GM12878 (cell line): ENCODE measurements around the gene CDX1. TPM values are rescaled to one million over a fixed set of nuclear protein-coding genes. Genes with fewer than 3 reads are reported as not detected.

Source experiments
- ATAC-seq: fragments of 200-7000 bp; cut with Tn5 transposase; 3 replicates; pipeline ENCODE4 v1.9.1; 2020; ENCODE audit warnings: mild to moderate bottlenecking, moderate library complexity
- BruUV-seq: library from RNA; stranded (reverse); fragments of 400-500 nt; replicated peaks from 2 replicates; lab custom pipeline; 2021; lab: Mats Ljungman, UMichigan
- CTCF ChIA-PET: fragments of 300-600 bp; sonication (Branson Sonifier 250); formaldehyde crosslinking; extraction: SDS; loops from one replicate; lab custom pipeline; 2021; ENCODE audit warnings: inconsistent platforms; lab: Yijun Ruan, JAX
- POLR2A ChIA-PET: fragments of 350-600 bp; formaldehyde crosslinking; extraction: SDS; loops from one replicate; lab custom pipeline; 2021; ENCODE audit warnings: inconsistent platforms; lab: Charles Lee
- RAD21 ChIA-PET: fragments of 300-600 bp; sonication (Branson Sonifier 250); formaldehyde crosslinking; loops from one replicate; lab custom pipeline; 2023; ENCODE audit warnings: antibody characterized with exemption; ENCODE audit not compliant: unreplicated experiment; lab: Charles Lee
- SMC1A ChIA-PET: fragments of 300-600 bp; sonication (Branson Sonifier 250); formaldehyde crosslinking; loops from one replicate; lab custom pipeline; 2023; ENCODE audit not compliant: unreplicated experiment, uncharacterized antibody; lab: Charles Lee
- DNase-seq: peaks from one replicate; pipeline ENCODE4 v3.0.0-alpha.2; 2011; ENCODE audit warnings: low read depth, low spot score
- FAIRE-seq: peaks from 3 replicates; lab custom pipeline; 2011; peaks lifted over from hg19 to GRCh38; lab: Jason Lieb, UNC
- H2AFZ ChIP-seq: 2 replicates; pipeline ENCODE4 v1.6.0; 2011; ENCODE audit warnings: low read depth, low read length, control low read depth; ENCODE audit not compliant: control insufficient read depth
- H3K27ac ChIP-seq: 2 replicates; pipeline ENCODE4 v1.5.1; 2011; ENCODE audit warnings: control low read depth; ENCODE audit not compliant: control insufficient read depth, insufficient read depth
- H3K27me3 ChIP-seq, 2 experiments: replicated peaks in 1 of 2; 2 replicates each; pipeline versions ENCODE4 v1.6.0 to v1.6.1; 2011; ENCODE audit warnings: low read length in 1 of 2; ENCODE audit not compliant: control insufficient read depth in 2 of 2, insufficient read depth in 2 of 2
- H3K36me3 ChIP-seq, 2 experiments: 2 replicates each; pipeline ENCODE4 v1.5.1; 2011; ENCODE audit warnings: low read length in 1 of 2; ENCODE audit not compliant: control insufficient read depth in 2 of 2, insufficient read depth in 2 of 2
- H3K4me1 ChIP-seq: 2 replicates; pipeline ENCODE4 v1.6.1; 2011; ENCODE audit warnings: mild to moderate bottlenecking, low read length, moderate library complexity, mixed read lengths; ENCODE audit not compliant: control insufficient read depth, insufficient read depth
- H3K4me2 ChIP-seq: 2 replicates; pipeline ENCODE4 v1.6.0; 2011; ENCODE audit warnings: control low read depth; ENCODE audit not compliant: control insufficient read depth, insufficient read depth
- H3K4me3 ChIP-seq: fragments of 200-600 bp; sonication (generic); 2 replicates; pipeline ENCODE4 v1.5.1; 2016
- H3K79me2 ChIP-seq: 2 replicates; pipeline ENCODE4 v1.6.0; 2011; ENCODE audit warnings: low read length; ENCODE audit not compliant: control insufficient read depth, insufficient read depth
- H3K9ac ChIP-seq: 2 replicates; pipeline ENCODE4 v1.8.0; 2011; ENCODE audit warnings: low read length, control low read depth, mixed read lengths; ENCODE audit not compliant: control insufficient read depth, insufficient read depth
- H3K9me3 ChIP-seq: replicated peaks from 3 replicates; pipeline ENCODE4 v1.5.1; 2011; ENCODE audit warnings: mild to moderate bottlenecking, low read length; ENCODE audit not compliant: control insufficient read depth, insufficient read depth
- H4K20me1 ChIP-seq: 2 replicates; pipeline ENCODE4 v1.6.0; 2011; ENCODE audit not compliant: control insufficient read depth, insufficient read depth
- ATF7 ChIP-seq: fragments of 450-650 bp; IDR thresholded peaks from 2 replicates; pipeline ENCODE4 v1.6.1; 2016; ENCODE audit warnings: low read depth, mild to moderate bottlenecking
- BRCA1 ChIP-seq: IDR thresholded peaks from 2 replicates; pipeline ENCODE4 v1.6.1; 2011; ENCODE audit warnings: low read depth, low read length, improper control_type of control experiment
- CHD2 ChIP-seq: IDR thresholded peaks from 2 replicates; pipeline ENCODE4 v1.6.1; 2011; ENCODE audit warnings: low read depth, low read length, improper control_type of control experiment, borderline replicate concordance
- EED ChIP-seq: sonication (generic); IDR thresholded peaks from 2 replicates; pipeline ENCODE4 v1.6.1; 2016; ENCODE audit warnings: antibody characterized with exemption, low read depth
- IKZF1 ChIP-seq: fragments of 450-650 bp; conservative IDR thresholded peaks from 2 replicates; pipeline ENCODE4 v1.6.1; 2017; ENCODE audit warnings: antibody characterized with exemption, mild to moderate bottlenecking
- IKZF2 ChIP-seq, 2 experiments: fragments of 450-650 bp; IDR thresholded peaks; 2 replicates each; pipeline ENCODE4 v1.6.1; 2017; ENCODE audit warnings: mild to moderate bottlenecking in 2 of 2, moderate library complexity in 2 of 2
- MTA2 ChIP-seq: fragments of 450-650 bp; IDR thresholded peaks from 2 replicates; pipeline ENCODE4 v1.6.1; 2016; ENCODE audit warnings: low read depth, mild to moderate bottlenecking, moderate library complexity
- NBN ChIP-seq: fragments of 450-650 bp; IDR thresholded peaks from 2 replicates; pipeline ENCODE4 v1.6.1; 2016
- POU2F2 ChIP-seq: IDR thresholded peaks from 3 replicates; pipeline ENCODE4 v1.6.1; 2011; ENCODE audit warnings: low read depth, mild to moderate bottlenecking, low read length, borderline replicate concordance
- SREBF2 ChIP-seq: IDR thresholded peaks from 2 replicates; pipeline ENCODE4 v1.6.1; 2012; ENCODE audit warnings: mild to moderate bottlenecking, low read length
- TCF12 ChIP-seq: IDR thresholded peaks from 2 replicates; pipeline ENCODE4 v1.6.1; 2011; ENCODE audit warnings: low read depth, mild to moderate bottlenecking, low read length
- WGBS: methylation state at CpG from one replicate; pipeline ENCODE4 v1.1.6; 2016; ENCODE audit warnings: low lambda C conversion rate; ENCODE audit not compliant: insufficient replicate concordance, insufficient coverage; ENCODE audit errors: missing lambda C conversion rate; 5-methylcytosine and 5-hydroxymethylcytosine counted together
- in situ Hi-C: fragments of 300-500 bp; cut with MboI; formaldehyde crosslinking; loops from 9 replicates; pipeline ENCODE4 v1.14.3; 2018; ENCODE audit warnings: mixed read lengths
- intact Hi-C: fragments of 100-400 bp; cut with micrococcal nuclease; formaldehyde crosslinking; loops from one replicate; pipeline ENCODE4 v1.14.2; 2022; ENCODE audit not compliant: unreplicated experiment
- polyA plus RNA-seq, 11 experiments: library from polyadenylated mRNA; depleted of rRNA in 4 of 11; unstranded in 6 of 11; stranded (reverse) in 5 of 11; fragments of >200 nt; fragmentation: Nextera tagmentation in 4 of 11; fragmentation: Illumina TruSeq in 1 of 11; extraction: Ambion mirVana in 4 of 11; extraction: Trizol in 1 of 11; gene quantifications; 1 replicate in 1 of 11; 2 replicates in 10 of 11; pipeline versions ENCODE4 v1.2.1 to v1.2.3, GENCODE V29; 2011 to 2016; ENCODE audit warnings: inconsistent platforms in 2 of 11, missing spikeins in 2 of 11, low read depth in 1 of 11
- total RNA-seq, 4 experiments: library from RNA; depleted of rRNA in 3 of 4; stranded (reverse); fragments of >200 nt in 3 of 4; fragmentation: Illumina TruSeq in 1 of 4; extraction: Trizol in 1 of 4; gene quantifications; 2 replicates each; pipeline versions ENCODE4 v1.2.1 to v1.2.3, GENCODE V29; 2013 to 2021
- TF ChIP-seq, protein P1 (sequence below): fragments of 150-350 bp; IDR thresholded peaks from 2 replicates; pipeline ENCODE4 v1.6.1; 2014; ENCODE audit warnings: mild to moderate bottlenecking, low read depth, low read length
- TF ChIP-seq, protein P2 (sequence below): IDR thresholded peaks from 2 replicates; pipeline ENCODE4 v1.6.1; 2012; ENCODE audit warnings: low read length, inconsistent platforms
- TF ChIP-seq, protein P3 (sequence below), 3 experiments: IDR thresholded peaks in 2 of 3; conservative IDR thresholded peaks in 1 of 3; 2 replicates each; pipeline ENCODE4 v1.5.1; 2011; ENCODE audit warnings: low read depth in 3 of 3, low read length in 3 of 3, mild to moderate bottlenecking in 3 of 3, control low read depth in 2 of 3, moderate library complexity in 2 of 3, inconsistent platforms in 1 of 3, mixed read lengths in 1 of 3; ENCODE audit not compliant: control insufficient read depth in 2 of 3, insufficient read depth in 1 of 3; ENCODE audit errors: extremely low read depth in 1 of 3
- TF ChIP-seq, protein P4 (sequence below): fragments of 450-650 bp; IDR thresholded peaks from 2 replicates; pipeline ENCODE4 v1.6.1; 2017; ENCODE audit warnings: low read depth, mild to moderate bottlenecking, moderate library complexity

Gene CDX1
- total and polyA plus RNA-seq, 10 of the 15 experiments (the other 5 are each of a cell fraction or from before 2014, with no cell fraction given): not detected

DNA sequence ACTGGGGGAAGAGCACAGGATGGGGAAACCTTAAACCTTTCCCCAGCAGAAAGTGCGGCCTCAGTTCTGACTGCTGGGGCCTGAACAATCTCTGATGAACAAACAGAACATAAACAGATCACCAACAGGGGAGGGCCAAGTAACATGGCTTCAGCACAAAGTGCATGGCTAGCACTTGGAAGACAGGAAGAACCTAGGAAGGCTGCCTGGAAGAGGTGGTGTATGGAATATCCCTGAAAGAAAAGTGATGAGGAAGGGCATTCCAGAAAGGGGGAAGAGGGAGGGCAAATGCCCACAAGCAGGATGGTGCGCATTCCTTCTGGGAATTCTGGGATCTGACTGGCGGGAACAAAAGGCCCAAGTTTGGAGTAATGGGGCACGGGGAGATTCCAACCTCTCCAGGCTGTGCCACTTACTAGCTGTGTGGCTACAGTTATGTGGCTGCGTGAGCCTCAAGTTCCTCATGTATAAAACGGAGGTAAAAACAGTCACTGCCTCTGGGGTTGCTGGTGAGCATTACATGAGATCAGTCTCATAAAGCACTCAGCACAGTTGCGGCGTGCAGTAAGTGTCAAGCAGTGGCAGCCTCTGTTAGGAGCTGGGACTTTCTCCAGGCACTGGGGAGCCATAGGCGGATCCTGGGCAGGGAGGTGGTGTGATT lies 12.5 kb upstream of the CDX1 start:
- POLR2A ChIA-PET: no interaction called here
- H3K9ac ChIP-seq: no peak overlapping the region

More for the DNA sequence above, 12.5 kb upstream of the CDX1 start:
- Histone ChIP-seq H3K9me3 (no peaks in the 10 kb centered on the region), H3K36me3 (no peaks in the 10 kb centered on the region), H3K27me3 (no peaks in the 10 kb centered on the region), H3K4me3 (no peak overlapping the region), H3K4me2 (peak overlapping the region; percentile 19; the same call in 1 of the 2 replicates), H3K27ac (no peak overlapping the region), H3K4me1 (peaks cover 4% of the 10 kb centered on the region), H2AFZ (no peak overlapping the region), H4K20me1 (no peaks in the 10 kb centered on the region), H3K79me2 (no peaks in the 10 kb centered on the region)
- ChIA-PET SMC1A (interaction anchor here (1.0 to 1.4 kb wide), 3 partner anchors 16 to 64 kb away, joined by 3 to 4 read pairs (median 3); no protein-coding TSS in a partner anchor), RAD21 (interaction anchor here (1.4 to 3.1 kb wide), 2 partner anchors 9 to 20 kb away, joined by 3 to 13 read pairs; no protein-coding TSS in a partner anchor), CTCF (interaction anchor here (0.9 to 3.4 kb wide), 6 partner anchors 9 to 23 kb away, joined by 3 to 13 read pairs (median 4); no protein-coding TSS in a partner anchor)
- no TSS peak for BruUV-seq
- in situ Hi-C loops: no loop called here
- 42% methylated on average over 9 of the region's 9 CpGs for WGBS
- TF ChIP-seq, protein P1, sequence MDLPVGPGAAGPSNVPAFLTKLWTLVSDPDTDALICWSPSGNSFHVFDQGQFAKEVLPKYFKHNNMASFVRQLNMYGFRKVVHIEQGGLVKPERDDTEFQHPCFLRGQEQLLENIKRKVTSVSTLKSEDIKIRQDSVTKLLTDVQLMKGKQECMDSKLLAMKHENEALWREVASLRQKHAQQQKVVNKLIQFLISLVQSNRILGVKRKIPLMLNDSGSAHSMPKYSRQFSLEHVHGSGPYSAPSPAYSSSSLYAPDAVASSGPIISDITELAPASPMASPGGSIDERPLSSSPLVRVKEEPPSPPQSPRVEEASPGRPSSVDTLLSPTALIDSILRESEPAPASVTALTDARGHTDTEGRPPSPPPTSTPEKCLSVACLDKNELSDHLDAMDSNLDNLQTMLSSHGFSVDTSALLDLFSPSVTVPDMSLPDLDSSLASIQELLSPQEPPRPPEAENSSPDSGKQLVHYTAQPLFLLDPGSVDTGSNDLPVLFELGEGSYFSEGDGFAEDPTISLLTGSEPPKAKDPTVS: no peak
- TF ChIP-seq BRCA1 (no peak), MTA2 (0 out of 2 replicates have a peak, but pooled peaks have one; percentile 23), IKZF1 (peak; percentile 79), POU2F2 (0 out of 3 replicates have a peak, but pooled peaks have one; percentile 28), SREBF2 (no peak), TCF12 (no peak), EED (peak; percentile 48; the same call in 1 of the 2 replicates), NBN (peak; percentile 24; the same call in 1 of the 2 replicates), ATF7 (0 out of 2 replicates have a peak, but pooled peaks have one; percentile 27), CHD2 (no peak), IKZF2 (IDR thresholded peaks at IDR 0.05) (peak; percentile 83 to 88)
- TF ChIP-seq, protein P2, sequence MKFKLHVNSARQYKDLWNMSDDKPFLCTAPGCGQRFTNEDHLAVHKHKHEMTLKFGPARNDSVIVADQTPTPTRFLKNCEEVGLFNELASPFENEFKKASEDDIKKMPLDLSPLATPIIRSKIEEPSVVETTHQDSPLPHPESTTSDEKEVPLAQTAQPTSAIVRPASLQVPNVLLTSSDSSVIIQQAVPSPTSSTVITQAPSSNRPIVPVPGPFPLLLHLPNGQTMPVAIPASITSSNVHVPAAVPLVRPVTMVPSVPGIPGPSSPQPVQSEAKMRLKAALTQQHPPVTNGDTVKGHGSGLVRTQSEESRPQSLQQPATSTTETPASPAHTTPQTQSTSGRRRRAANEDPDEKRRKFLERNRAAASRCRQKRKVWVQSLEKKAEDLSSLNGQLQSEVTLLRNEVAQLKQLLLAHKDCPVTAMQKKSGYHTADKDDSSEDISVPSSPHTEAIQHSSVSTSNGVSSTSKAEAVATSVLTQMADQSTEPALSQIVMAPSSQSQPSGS: no peak
- TF ChIP-seq, protein P3, sequence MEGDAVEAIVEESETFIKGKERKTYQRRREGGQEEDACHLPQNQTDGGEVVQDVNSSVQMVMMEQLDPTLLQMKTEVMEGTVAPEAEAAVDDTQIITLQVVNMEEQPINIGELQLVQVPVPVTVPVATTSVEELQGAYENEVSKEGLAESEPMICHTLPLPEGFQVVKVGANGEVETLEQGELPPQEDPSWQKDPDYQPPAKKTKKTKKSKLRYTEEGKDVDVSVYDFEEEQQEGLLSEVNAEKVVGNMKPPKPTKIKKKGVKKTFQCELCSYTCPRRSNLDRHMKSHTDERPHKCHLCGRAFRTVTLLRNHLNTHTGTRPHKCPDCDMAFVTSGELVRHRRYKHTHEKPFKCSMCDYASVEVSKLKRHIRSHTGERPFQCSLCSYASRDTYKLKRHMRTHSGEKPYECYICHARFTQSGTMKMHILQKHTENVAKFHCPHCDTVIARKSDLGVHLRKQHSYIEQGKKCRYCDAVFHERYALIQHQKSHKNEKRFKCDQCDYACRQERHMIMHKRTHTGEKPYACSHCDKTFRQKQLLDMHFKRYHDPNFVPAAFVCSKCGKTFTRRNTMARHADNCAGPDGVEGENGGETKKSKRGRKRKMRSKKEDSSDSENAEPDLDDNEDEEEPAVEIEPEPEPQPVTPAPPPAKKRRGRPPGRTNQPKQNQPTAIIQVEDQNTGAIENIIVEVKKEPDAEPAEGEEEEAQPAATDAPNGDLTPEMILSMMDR (IDR thresholded peaks at IDR 0.05 in 2 of 3, conservative IDR thresholded peaks at IDR 0.05 in 1 of 3; ENCODE audit: control insufficient read depth in 2 of 3, extremely low read depth in 1 of 3, insufficient read depth in 1 of 3, low read depth in 3 of 3, low read length in 3 of 3): peak in 1 of 3 experiments; percentile 7; a peak in 1 of 6 replicates
- TF ChIP-seq, protein P4, sequence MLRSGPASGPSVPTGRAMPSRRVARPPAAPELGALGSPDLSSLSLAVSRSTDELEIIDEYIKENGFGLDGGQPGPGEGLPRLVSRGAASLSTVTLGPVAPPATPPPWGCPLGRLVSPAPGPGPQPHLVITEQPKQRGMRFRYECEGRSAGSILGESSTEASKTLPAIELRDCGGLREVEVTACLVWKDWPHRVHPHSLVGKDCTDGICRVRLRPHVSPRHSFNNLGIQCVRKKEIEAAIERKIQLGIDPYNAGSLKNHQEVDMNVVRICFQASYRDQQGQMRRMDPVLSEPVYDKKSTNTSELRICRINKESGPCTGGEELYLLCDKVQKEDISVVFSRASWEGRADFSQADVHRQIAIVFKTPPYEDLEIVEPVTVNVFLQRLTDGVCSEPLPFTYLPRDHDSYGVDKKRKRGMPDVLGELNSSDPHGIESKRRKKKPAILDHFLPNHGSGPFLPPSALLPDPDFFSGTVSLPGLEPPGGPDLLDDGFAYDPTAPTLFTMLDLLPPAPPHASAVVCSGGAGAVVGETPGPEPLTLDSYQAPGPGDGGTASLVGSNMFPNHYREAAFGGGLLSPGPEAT: peak; percentile 79
- ATAC-seq (peak; percentile 87), FAIRE-seq (no peak), DNase-seq (no peak)
- intact Hi-C loops: no loop called here
